ENCODE data around the gene NR1I3.

DNA sequence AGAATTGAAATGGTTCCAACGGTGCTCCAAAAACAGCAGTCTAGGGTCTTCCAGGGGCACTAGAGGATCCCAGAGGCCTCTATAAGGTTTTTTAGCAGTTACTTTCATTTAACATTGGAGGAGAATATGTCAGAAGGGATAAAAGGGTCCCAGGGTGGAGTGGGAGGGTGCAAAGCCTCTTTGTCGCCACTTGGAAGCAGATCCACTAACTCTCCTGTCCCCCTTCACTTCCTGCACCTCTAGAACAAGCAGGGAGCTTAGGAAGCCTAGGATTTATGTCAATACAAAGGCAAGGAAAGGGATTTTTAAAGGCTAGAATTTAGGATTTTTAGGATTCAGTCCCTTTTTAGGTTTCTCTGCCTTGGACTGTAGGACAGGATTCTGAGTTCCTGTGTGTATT is 28.8 kb upstream of the NR1I3 start:
- TF ChIP-seq POLR2A (IDR thresholded peaks at IDR 0.05) (no peak), POLR2AphosphoS5 (IDR thresholded peaks at IDR 0.05) (no peak)

Measured in suprapubic skin (tissue), 4 donors.